Gastrocnemius medialis (tissue), 4 donors: Measurements from ENCODE around the gene TUBB2A.

Experiments
- CTCF ChIP-seq, 5 experiments: fragments of 450-650 bp in 3 of 5; fragments of 200-600 bp in 2 of 5; sonication (generic) in 2 of 5; IDR thresholded peaks in 4 of 5; conservative IDR thresholded peaks in 1 of 5; 1 replicate in 4 of 5; 2 replicates in 1 of 5; pipeline ENCODE4 v1.5.1; 2016 to 2019; ENCODE audit warnings: antibody characterized with exemption in 5 of 5, mild to moderate bottlenecking in 3 of 5, moderate library complexity in 3 of 5
- POLR2A ChIP-seq, 2 donors: fragments of 450-650 bp; IDR thresholded peaks; one replicate each; pipeline ENCODE4 v1.6.1; 2017; ENCODE audit warnings: antibody characterized with exemption in 2 of 2, mild to moderate bottlenecking in 2 of 2, moderate library complexity in 2 of 2

GRCh38 chr6:3136292-3137011 is 20.9 kb downstream of the TUBB2A start:
- TF ChIP-seq CTCF (IDR thresholded peaks at IDR 0.05 in 4 of 5, conservative IDR thresholded peaks at IDR 0.05 in 1 of 5) = no peak
- TF ChIP-seq POLR2A (IDR thresholded peaks at IDR 0.05) = no peak
